GM23248 (cell line): Measurements from ENCODE around the gene EPB41L5. TPM values are rescaled to one million over a fixed set of nuclear protein-coding genes. Genes with fewer than 3 reads are reported as not detected.
"Not testable (repeated sequence)": the region's sequence is repeated elsewhere in the genome, so short reads cannot be mapped to it uniquely, and the experiment has no call there.

ENCODE experiments used
- DNase-seq: peaks from one replicate; pipeline ENCODE4 v3.0.0-alpha.2; 2015
- H2AFZ ChIP-seq: fragments of 200-600 bp; sonication (generic); 2 replicates; pipeline ENCODE4 v1.6.1; 2016; ENCODE audit warnings: antibody characterized with exemption
- H3F3A ChIP-seq: fragments of 200-600 bp; sonication (generic); 2 replicates; pipeline ENCODE4 v1.6.1; 2016; ENCODE audit warnings: mild to moderate bottlenecking, antibody characterized with exemption, mixed run types; ENCODE audit not compliant: insufficient read depth
- H3K27ac ChIP-seq: fragments of 200-600 bp; sonication (generic); 2 replicates; pipeline ENCODE4 v1.5.1; 2016; ENCODE audit warnings: mild to moderate bottlenecking
- H3K27me3 ChIP-seq: fragments of 200-600 bp; sonication (generic); replicated peaks from 2 replicates; pipeline ENCODE4 v1.6.1; 2016; ENCODE audit warnings: mild to moderate bottlenecking; ENCODE audit not compliant: insufficient read depth
- H3K36me3 ChIP-seq: fragments of 200-600 bp; sonication (generic); 2 replicates; pipeline ENCODE4 v1.6.1; 2016; ENCODE audit warnings: low read depth, mild to moderate bottlenecking
- H3K4me1 ChIP-seq: fragments of 200-600 bp; sonication (generic); 2 replicates; pipeline ENCODE4 v1.6.1; 2016; ENCODE audit warnings: mild to moderate bottlenecking; ENCODE audit not compliant: insufficient read depth
- H3K4me2 ChIP-seq: fragments of 200-600 bp; sonication (generic); one replicate; pipeline ENCODE4 v1.6.1; 2016; ENCODE audit warnings: mild to moderate bottlenecking; ENCODE audit not compliant: unreplicated experiment
- H3K4me3 ChIP-seq: fragments of 200-600 bp; sonication (generic); 2 replicates; pipeline ENCODE4 v1.5.1; 2016; ENCODE audit warnings: mild to moderate bottlenecking
- H3K79me2 ChIP-seq: fragments of 200-600 bp; sonication (generic); 2 replicates; pipeline ENCODE4 v1.6.1; 2016; ENCODE audit warnings: mild to moderate bottlenecking; ENCODE audit not compliant: insufficient read depth
- H3K9ac ChIP-seq: fragments of 200-600 bp; sonication (generic); 2 replicates; pipeline ENCODE4 v1.6.1; 2016; ENCODE audit warnings: mild to moderate bottlenecking
- H3K9me2 ChIP-seq: fragments of 200-600 bp; sonication (generic); 2 replicates; pipeline ENCODE4 v1.6.1; 2016; ENCODE audit warnings: mixed run types, mild to moderate bottlenecking, moderate library complexity; ENCODE audit not compliant: insufficient read depth
- H3K9me3 ChIP-seq: fragments of 200-600 bp; sonication (generic); one replicate; pipeline ENCODE4 v1.6.1; 2017; ENCODE audit warnings: low read depth
- H4K20me1 ChIP-seq: fragments of 200-600 bp; sonication (generic); 2 replicates; pipeline ENCODE4 v1.6.0; 2016; ENCODE audit not compliant: insufficient read depth
- EZH2 ChIP-seq: fragments of 200-600 bp; sonication (generic); IDR thresholded peaks from 2 replicates; pipeline ENCODE4 v1.6.1; 2018; ENCODE audit warnings: antibody characterized with exemption, mild to moderate bottlenecking; ENCODE audit not compliant: insufficient read depth, poor library complexity, severe bottlenecking
- EZH2phosphoT487 ChIP-seq: fragments of 200-600 bp; sonication (generic); IDR thresholded peaks from 2 replicates; pipeline ENCODE4 v1.6.1; 2018; ENCODE audit warnings: antibody characterized with exemption, moderate library complexity, mild to moderate bottlenecking, low read depth; ENCODE audit not compliant: insufficient read depth
- WGBS, 2 experiments: methylation state at CpG; one replicate each; pipeline ENCODE4 v1.1.6; 2015 to 2017; ENCODE audit warnings: low lambda C conversion rate in 2 of 2, low coverage in 1 of 2; ENCODE audit errors: missing lambda C conversion rate in 2 of 2; 5-methylcytosine and 5-hydroxymethylcytosine counted together
- in situ Hi-C: fragments of 300-500 bp; cut with MboI; formaldehyde crosslinking; loops from 2 replicates; pipeline ENCODE4 v1.15.0; 2020
- polyA plus RNA-seq: library from polyadenylated mRNA; unstranded; fragments of >200 nt; fragmentation: Nextera tagmentation; extraction: Ambion mirVana; gene quantifications from 2 replicates; pipeline ENCODE4 v1.2.1, GENCODE V29; 2016
- total RNA-seq: library from RNA; depleted of rRNA; stranded (reverse); fragments of >200 nt; shearing (Covaris generic); gene quantifications from 2 replicates; pipeline ENCODE4 v1.2.3, GENCODE V29; 2014

The EPB41L5 gene
- total and polyA plus RNA-seq, 2 experiments from 2014 or later, result 3.0 to 4.0 TPM

GRCh38 chr2:120111193-120111592, 98.3 kb downstream of the EPB41L5 start:
- H3K27me3 ChIP-seq, result no peaks in the 10 kb centered on the region
- no peaks in the 10 kb centered on the region for H3K9me2 ChIP-seq
- no peak overlapping the region for H2AFZ ChIP-seq
- H3K27ac ChIP-seq, result no peak overlapping the region
- H3F3A ChIP-seq, result peaks cover 12% of the 10 kb centered on the region; the same call in 1 of the 2 replicates
- in situ Hi-C loops, result no loop called here
- H3K9ac ChIP-seq, result no peak overlapping the region
- H3K4me2 ChIP-seq, result no peak overlapping the region
- no peaks in the 10 kb centered on the region for H3K9me3 ChIP-seq
- no peaks in the 10 kb centered on the region for H3K79me2 ChIP-seq
- peaks cover 24% of the 10 kb centered on the region for H3K4me1 ChIP-seq
- no peaks in the 10 kb centered on the region for H4K20me1 ChIP-seq
- H3K4me3 ChIP-seq, result no peak overlapping the region
- no peaks in the 10 kb centered on the region for H3K36me3 ChIP-seq
- WGBS, 2 experiments, result 95 to 97% methylated on average over 5 of the region's 5 CpGs
- no peak for DNase-seq
- TF ChIP-seq EZH2 (no peak), EZH2phosphoT487 (no peak)

- no peaks in the 10 kb centered on the region for H3K36me3 ChIP-seq
- TF ChIP-seq EZH2phosphoT487, result no peak
- H3K9me2 ChIP-seq, result no peaks in the 10 kb centered on the region
- 90 to 92% methylated on average over 3 of the region's 3 CpGs for WGBS, 2 experiments
- H3K4me1 ChIP-seq, result no peaks in the 10 kb centered on the region
- no peak overlapping the region for H2AFZ ChIP-seq
- DNase-seq, result no peak
- no peak overlapping the region for H3K27ac ChIP-seq
- no peaks in the 10 kb centered on the region for H4K20me1 ChIP-seq
- H3F3A ChIP-seq, result no peaks in the 10 kb centered on the region
- H3K4me2 ChIP-seq, result no peak overlapping the region
- no peaks in the 10 kb centered on the region for H3K9me3 ChIP-seq
- no peaks in the 10 kb centered on the region for H3K79me2 ChIP-seq
- H3K27me3 ChIP-seq, result no peaks in the 10 kb centered on the region
- no peak overlapping the region for H3K9ac ChIP-seq
- in situ Hi-C loops, result no loop called here
- no peak overlapping the region for H3K4me3 ChIP-seq
Observed at GRCh38 chr2:120118018-120118417, 105.1 kb downstream of the EPB41L5 start.

- no peak overlapping the region for H3K4me3 ChIP-seq
- H3K27ac ChIP-seq, result no peak overlapping the region
- no peaks in the 10 kb centered on the region for H3K9me3 ChIP-seq
- H3K36me3 ChIP-seq, result no peaks in the 10 kb centered on the region
- TF ChIP-seq EZH2, result no peak
- no peak for TF ChIP-seq EZH2phosphoT487
- H4K20me1 ChIP-seq, result no peaks in the 10 kb centered on the region
- H3K9me2 ChIP-seq, result no peaks in the 10 kb centered on the region
- H3K4me1 ChIP-seq, result no peaks in the 10 kb centered on the region
- H3F3A ChIP-seq, result no peaks in the 10 kb centered on the region
- 95 to 97% methylated on average over 3 to 4 of the region's 4 CpGs for WGBS, 2 experiments
- no peak overlapping the region for H3K4me2 ChIP-seq
- H3K9ac ChIP-seq, result no peak overlapping the region
- no peaks in the 10 kb centered on the region for H3K79me2 ChIP-seq
- H3K27me3 ChIP-seq, result no peaks in the 10 kb centered on the region
- in situ Hi-C loops, result no loop called here
- DNase-seq, result no peak
- no peak overlapping the region for H2AFZ ChIP-seq
Observed at GRCh38 chr2:120118471-120118870, 105.6 kb downstream of the EPB41L5 start.

- H3K9me3 ChIP-seq, in situ Hi-C loops, H3F3A ChIP-seq, H2AFZ ChIP-seq, H4K20me1 ChIP-seq, H3K4me1 ChIP-seq, H3K36me3 ChIP-seq, H3K9me2 ChIP-seq, H3K27me3 ChIP-seq, DNase-seq, H3K79me2 ChIP-seq, H3K4me2 ChIP-seq, H3K27ac ChIP-seq, H3K9ac ChIP-seq, H3K4me3 ChIP-seq: not testable (repeated sequence)
- 92 to 96% methylated on average over 3 of the region's 3 CpGs for WGBS, 2 experiments
Observed at GRCh38 chr2:120121337-120121736, 108.5 kb downstream of the EPB41L5 start.

- Histone ChIP-seq H3F3A (no peaks in the 10 kb centered on the region), H3K36me3 (no peaks in the 10 kb centered on the region), H3K9me3 (no peaks in the 10 kb centered on the region), H3K4me2 (no peak overlapping the region), H3K4me3 (no peak overlapping the region), H2AFZ (no peak overlapping the region), H3K27me3 (no peaks in the 10 kb centered on the region), H3K9ac (no peak overlapping the region), H3K79me2 (no peaks in the 10 kb centered on the region), H3K9me2 (no peaks in the 10 kb centered on the region), H3K27ac (no peak overlapping the region), H3K4me1 (no peaks in the 10 kb centered on the region), H4K20me1 (no peaks in the 10 kb centered on the region)
- DNase-seq, result no peak
- TF ChIP-seq EZH2, result no peak
- TF ChIP-seq EZH2phosphoT487, result no peak
- in situ Hi-C loops, result no loop called here
- WGBS, 2 experiments, result 95 to 96% methylated on average over 3 of the region's 3 CpGs
Observed at GRCh38 chr2:120123090-120123489, 110.2 kb downstream of the EPB41L5 start.
